ENCODE results near the gene INSYN2B.
"Not testable (repeated sequence)": the region's sequence is repeated elsewhere in the genome, so short reads cannot be mapped to it uniquely, and the experiment has no call there.

INSYN2B gene

DNA sequence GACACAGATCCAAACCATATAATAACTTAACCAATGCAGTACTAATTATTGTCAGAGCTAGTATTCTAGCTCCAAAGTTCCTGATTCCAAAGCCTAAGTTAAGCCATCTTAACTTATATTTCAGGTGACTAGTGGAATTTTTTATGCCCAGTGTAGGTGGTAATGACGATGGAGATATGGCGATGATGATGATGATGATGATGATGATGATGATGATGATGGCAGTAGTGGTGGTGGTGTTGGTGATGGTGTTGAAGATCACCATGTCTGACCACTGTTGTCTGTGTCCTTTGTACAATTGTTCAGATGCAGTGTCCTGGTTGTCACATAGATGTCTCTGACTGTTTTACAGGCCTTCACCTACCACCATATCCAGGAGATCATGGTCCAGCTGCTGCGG, 139.9 kb downstream of the INSYN2B start:
- DNase-seq: no peak

DNA sequence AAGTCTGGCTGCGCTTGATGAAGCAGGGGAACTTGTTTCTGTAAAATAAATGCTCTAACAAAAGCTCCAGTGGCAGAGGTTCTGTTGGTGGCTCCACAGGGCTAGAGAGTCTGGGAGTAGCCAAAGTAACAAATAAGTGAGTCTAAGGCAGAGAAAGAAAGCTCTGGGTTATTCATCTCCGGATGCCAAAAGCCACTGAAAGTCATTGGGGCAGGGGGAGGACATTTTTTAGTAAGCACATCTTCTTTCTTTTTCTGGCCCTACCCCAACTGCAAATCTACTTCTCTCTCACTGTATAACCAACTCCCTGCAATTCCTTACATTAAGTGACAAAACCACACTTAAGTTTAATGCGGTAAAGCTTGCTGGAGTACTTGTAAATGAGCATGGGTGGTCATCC, 141.6 kb downstream of the INSYN2B start:
- no peak for DNase-seq

DNA sequence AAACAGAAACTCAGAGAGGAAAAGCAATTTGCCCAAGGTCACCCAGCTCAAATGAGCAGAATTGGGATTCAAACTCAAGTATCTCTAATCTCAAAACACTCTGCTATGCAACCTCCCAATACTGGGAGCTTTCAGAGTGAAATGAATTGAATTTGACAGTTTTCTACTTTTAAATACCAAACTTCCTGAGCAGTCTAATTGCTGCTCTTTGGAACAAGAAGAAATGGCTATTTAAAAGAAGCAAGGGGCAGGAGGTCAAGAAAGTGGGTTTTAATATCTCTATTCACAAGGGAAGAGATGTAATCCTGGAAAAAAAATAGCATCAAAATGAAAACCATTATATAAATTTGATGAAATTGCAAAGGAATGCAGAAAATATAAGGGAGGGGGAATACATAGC, 142.6 kb downstream of the INSYN2B start:
- DNase-seq: no peak

DNA sequence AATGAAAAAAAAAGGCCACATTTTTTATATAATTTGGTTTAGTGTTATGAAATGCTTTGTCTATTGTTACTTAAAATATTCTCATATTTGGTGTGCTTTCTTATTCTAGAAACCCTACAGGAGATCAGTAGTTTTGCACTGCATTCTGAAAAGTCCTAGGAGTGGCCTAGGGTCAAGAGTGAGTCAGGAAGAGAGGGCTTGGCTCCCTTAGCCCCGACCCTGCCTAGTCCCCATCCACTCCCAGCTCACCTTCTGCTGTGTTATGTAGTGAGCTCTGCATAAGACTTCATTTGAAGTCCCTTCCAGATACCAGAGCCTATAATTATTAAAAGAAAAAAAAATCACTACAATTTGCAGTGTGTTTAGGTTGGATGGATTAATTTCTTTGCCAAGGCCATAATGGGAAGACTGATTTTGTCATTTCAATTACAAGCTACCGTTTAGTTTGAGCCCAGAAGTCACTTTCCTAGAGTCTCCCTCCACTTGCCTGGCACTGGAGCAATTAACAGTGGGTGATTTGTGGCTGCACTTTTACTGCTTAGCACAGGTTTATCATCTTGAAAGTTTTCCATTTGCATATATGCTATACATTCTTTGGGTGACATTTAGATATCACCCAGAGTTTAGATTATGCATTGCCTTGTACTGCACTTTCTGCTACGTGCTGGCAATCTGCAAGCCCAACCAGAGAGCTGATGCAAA, 143.3 kb downstream of the INSYN2B start:
- no peak for DNase-seq

DNA sequence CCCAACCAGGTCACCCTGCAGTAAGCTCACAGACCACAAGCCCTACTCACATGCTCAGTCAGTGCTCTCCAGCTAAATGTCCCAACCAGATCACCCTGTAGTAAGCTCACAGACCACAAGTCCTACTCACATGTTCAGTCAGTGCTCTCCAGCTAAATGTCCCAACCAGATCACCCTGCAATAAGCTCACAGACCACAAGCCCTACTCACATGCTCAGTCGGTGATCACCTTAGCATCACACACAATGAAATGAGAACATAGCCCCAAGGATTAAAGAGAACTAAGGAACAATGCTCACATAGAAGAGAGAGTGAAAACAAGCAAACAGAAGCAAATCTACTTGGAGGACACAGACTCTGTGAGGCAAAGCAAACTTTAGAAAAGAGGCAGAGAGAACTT, 145.8 kb downstream of the INSYN2B start:
- DNase-seq: not testable (repeated sequence)

DNA sequence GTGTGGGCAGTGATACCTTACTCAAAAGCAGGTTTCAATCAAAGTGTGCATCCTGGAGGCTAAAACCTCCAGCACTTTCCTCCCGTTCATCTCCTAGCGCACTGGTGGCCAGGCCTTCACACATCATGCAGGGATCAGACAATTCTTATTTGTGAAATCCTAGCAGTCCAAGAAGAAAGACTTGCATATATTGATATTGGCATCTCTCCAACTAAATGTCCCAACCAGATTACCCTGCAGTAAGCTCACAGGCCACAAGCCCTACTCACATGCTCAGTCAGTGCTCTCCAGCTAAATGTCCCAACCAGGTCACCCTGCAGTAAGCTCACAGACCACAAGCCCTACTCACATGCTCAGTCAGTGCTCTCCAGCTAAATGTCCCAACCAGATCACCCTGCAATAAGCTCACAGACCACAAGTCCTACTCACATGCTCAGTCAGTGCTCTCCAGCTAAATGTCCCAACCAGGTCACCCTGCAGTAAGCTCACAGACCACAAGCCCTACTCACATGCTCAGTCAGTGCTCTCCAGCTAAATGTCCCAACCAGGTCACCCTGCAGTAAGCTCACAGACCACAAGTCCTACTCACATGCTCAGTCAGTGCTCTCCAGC, 146.5 kb downstream of the INSYN2B start:
- DNase-seq: not testable (repeated sequence)

DNA sequence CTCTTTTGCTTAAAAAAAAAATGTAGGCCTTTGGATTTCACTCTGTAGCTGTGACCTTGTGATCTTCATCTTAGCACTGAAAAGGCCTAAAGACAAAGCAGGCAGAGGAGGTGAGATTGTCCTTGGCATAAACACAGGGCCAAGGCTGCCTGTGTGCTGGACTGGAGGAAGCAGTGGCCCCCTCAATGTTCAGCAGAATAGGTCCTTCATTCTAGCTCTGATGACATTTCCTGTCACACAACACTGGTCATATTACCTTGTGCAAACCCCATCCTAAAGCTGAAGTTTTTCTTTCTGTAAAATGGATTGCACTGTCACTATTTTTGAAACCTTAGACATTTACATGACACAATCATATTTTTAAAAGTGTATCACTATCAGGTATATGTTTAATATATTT, 147.4 kb downstream of the INSYN2B start:
- DNase-seq: no peak

DNA sequence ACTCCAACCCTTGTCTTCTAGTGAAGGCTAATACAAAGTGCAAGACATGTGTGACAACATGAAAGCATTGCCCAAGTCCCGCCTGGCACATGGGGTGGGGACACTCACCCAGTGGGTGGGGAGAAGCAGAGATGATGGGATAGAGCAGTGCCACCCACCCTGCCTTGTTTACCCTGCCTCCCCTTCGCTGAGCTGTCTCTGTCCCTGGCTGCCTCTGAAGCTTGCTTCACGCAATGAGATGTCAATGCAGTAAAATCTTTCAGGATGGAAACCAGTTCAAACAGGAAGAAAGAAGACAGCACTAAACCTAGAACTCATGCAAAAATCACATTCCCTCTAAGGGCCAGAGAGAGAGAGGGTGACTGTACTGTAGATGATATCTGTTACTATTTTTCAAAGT, 148.0 kb downstream of the INSYN2B start:
- DNase-seq: no peak

DNA sequence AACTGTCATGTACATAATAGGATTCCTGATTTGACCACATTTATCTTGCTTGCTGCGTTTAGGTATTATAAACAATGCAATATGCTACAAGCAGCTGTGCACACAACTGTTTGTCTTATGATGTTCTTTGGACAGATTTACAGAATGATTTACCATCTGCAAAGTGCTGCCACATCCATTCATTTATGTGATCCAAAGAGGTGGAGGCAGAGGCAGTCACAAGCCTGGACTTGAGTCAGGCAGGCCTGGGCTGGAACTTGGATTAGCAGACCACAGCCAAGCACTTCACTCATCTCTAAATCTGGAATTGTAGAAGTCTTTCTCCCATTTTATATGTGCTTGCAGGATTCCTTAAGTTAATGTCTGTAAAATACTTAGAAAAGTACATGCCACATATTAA, 149.0 kb downstream of the INSYN2B start:
- no peak for DNase-seq

DNA sequence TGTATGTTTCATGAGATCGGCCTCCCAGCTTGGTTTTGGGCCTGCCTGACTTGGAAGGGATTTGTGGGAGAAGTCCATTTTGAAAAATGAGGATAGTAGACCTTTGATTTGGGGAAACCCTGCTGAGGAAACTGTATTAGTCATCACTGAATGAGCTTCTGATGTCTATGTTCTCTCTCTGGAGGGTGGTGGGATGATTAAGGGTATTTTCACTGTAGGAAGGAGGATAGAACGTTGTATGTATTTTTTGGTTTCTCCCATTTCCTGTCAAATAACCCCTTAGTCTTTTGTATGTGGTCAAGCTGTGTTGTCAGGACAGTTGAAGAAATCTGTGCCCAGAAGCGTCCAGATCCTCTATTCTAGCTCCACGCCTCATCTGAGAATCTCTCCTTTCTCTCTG, 151.9 kb downstream of the INSYN2B start:
- no peak for DNase-seq

DNA sequence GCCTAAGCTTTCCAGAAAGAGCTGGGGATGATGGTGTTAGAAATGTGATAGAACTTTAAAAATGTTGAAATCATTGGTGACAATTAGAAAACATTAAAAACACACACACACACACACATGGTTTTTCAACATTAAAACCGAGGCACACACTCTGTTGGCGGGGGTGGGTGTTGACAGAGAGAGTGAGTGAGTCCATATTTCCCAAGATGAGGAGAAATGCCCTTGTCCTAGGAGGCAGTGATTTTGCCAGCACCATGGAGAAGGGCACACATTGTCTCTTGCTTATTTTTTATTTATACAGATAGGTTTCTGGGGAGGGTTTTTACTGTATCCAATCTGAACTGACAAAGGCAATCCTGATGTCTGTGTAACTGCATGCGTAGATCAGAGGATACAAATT, 152.5 kb downstream of the INSYN2B start:
- no peak for DNase-seq

DNA sequence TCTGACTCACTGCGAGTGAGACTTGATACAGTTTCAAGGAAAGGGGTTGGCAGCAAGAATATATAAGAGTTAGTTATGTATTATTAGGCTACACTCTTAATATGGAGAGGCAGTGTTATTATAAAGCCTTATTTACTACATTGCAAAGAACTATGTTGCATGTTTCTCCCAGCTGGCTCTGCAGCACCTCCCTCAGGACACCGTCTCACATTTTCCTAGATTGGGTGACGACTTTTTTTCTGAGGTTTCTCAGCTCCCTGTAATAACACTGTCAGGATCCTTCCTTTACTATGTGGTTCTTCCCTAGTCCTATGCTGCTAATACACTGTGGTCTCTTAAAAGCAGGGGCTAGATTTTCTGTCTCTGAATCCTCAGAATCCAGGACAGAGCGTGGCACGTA, 153.7 kb downstream of the INSYN2B start:
- DNase-seq: no peak

DNA sequence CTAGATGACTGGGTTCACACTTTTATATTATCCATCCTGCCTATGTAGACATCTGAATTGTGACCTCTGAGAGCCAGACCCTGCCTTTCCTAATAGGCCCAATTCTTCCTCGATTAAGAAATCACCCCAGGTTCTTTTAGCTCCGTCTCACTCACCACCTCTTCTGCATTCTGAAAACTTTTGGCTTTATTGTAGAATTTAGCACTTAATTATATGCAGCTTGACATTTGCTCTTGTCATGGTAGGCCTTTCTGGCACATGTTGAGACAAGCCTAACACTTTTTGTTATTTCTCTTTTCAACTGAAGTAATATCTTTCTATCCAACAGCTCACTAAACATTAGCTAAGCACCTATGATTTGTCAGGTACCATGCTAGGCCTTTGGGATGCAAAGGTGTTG, 163.3 kb downstream of the INSYN2B start:
- no peak for DNase-seq

DNA sequence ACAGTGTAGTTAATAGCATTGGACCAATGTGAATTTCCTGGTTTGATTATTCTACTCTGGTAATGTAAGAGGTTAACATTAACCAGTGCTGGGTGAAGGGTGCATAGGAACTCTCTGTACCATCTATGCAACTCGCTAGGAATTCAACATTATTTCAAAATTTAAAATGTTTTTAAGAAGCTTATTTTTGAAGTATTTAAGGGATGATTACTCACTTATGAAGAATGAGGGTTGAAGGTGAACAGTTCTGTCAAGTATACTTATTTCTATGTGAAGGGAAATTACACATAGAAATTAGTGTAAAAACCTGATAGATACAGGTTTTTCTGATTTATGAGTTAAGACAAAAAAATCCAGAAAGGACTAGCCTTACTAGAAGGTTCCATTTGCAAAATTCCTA, 165.8 kb downstream of the INSYN2B start:
- no peak for DNase-seq
